GM06990 (cell line): Measurements from ENCODE around the gene RFX3.

Source experiments
- DNase-seq: peaks from one replicate; pipeline ENCODE4 v3.0.0-alpha.2; 2011; ENCODE audit not compliant: insufficient read length; ENCODE audit errors: extremely low read depth
- H3K27me3 ChIP-seq: replicated peaks from 2 replicates; pipeline ENCODE4 v1.6.0; 2011; ENCODE audit warnings: low read length; ENCODE audit not compliant: control insufficient read depth, insufficient read depth
- H3K36me3 ChIP-seq: 2 replicates; pipeline ENCODE4 v1.5.1; 2011; ENCODE audit warnings: low read length; ENCODE audit not compliant: control insufficient read depth, insufficient read depth
- H3K4me3 ChIP-seq: replicated peaks from 2 replicates; pipeline ENCODE4 v1.5.1; 2011; ENCODE audit warnings: low read depth, mild to moderate bottlenecking, control low read depth, low read length
- CTCF ChIP-seq: IDR thresholded peaks from 2 replicates; pipeline ENCODE4 v1.5.1; 2011; ENCODE audit warnings: low read length, control low read depth, mild to moderate bottlenecking, inconsistent platforms; ENCODE audit not compliant: insufficient read depth, poor library complexity, severe bottlenecking

RFX3 gene

GRCh38 chr9:3342159-3342777, 183.5 kb downstream of the RFX3 start:
- Histone ChIP-seq H3K27me3 (no peaks in the 10 kb centered on the region), H3K4me3 (no peak overlapping the region), H3K36me3 (no peaks in the 10 kb centered on the region)
- DNase-seq, result no peak
- no peak for TF ChIP-seq CTCF

- Histone ChIP-seq H3K27me3 (no peaks in the 10 kb centered on the region), H3K36me3 (no peaks in the 10 kb centered on the region), H3K4me3 (no peak overlapping the region)
- TF ChIP-seq CTCF, result no peak
- no peak for DNase-seq
Observed at GRCh38 chr9:3337515-3338225, 188.1 kb downstream of the RFX3 start.

GRCh38 chr9:3336951-3337350, 188.8 kb downstream of the RFX3 start:
- no peaks in the 10 kb centered on the region for H3K27me3 ChIP-seq
- H3K36me3 ChIP-seq, result no peaks in the 10 kb centered on the region
- no peak overlapping the region for H3K4me3 ChIP-seq
- TF ChIP-seq CTCF, result no peak
- DNase-seq, result no peak

GRCh38 chr9:3332802-3333201, 193.0 kb downstream of the RFX3 start:
- no peak for TF ChIP-seq CTCF

GRCh38 chr9:3331801-3332200, 194.0 kb downstream of the RFX3 start:
- no peaks in the 10 kb centered on the region for H3K27me3 ChIP-seq
- DNase-seq, result no peak
- no peaks in the 10 kb centered on the region for H3K36me3 ChIP-seq
- H3K4me3 ChIP-seq, result no peak overlapping the region
- peak; percentile 33 for TF ChIP-seq CTCF

More at GRCh38 chr9:3332802-3333201, 193.0 kb downstream of the RFX3 start:
- Histone ChIP-seq H3K27me3 (no peaks in the 10 kb centered on the region), H3K36me3 (no peaks in the 10 kb centered on the region), H3K4me3 (no peak overlapping the region)
- DNase-seq, result no peak
